ENCODE data around the gene SLC29A2. TPM values are rescaled to one million over a fixed set of nuclear protein-coding genes. Genes with fewer than 3 reads are reported as not detected.

SLC29A2 gene
- total and polyA plus RNA-seq, 2 of the 8 experiments (the other 6 are each of a cell fraction or from before 2014, with no cell fraction given) = 29.3 to 31.6 TPM

DNA sequence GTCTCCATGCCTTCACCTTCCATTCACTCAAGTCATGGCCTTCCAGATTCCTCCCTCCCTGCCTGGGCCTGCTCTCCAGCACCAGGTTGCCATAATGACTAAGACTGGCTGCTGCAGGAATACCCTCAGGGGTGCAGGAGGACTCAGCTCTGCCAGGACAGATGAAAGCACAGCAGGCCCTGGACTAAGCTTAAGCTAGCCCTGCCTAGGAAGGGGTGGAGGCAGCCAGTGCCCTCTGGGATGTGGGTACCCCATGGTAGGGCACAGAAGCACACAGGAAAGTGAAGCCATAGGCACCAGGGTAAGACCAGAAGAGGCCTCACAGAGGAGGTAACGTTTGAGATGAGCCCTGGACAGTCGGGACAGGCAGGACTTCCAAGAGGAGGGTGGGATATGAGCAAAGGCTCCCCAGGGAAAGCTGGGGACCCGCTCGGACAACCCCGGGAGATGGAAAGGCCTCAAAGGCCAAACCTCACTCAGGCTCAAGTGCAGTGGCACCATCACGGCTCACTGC, 32.3 kb downstream of the SLC29A2 start:
- Histone ChIP-seq H2BK5ac (ENCODE audit: low read depth, low read length) (no peak overlapping the region), H3K27ac (ENCODE audit: low read depth, low read length) (no peak overlapping the region), H3K18ac (ENCODE audit: extremely low read depth, low read length) (no peak overlapping the region), H2BK12ac (ENCODE audit: low read depth, low read length) (no peak overlapping the region), H3K23ac (ENCODE audit: insufficient read length) (no peak overlapping the region), H2AK5ac (ENCODE audit: low read depth, low read length) (no peak overlapping the region), H3K23me2 (ENCODE audit: low read depth, low read length) (peaks cover 2% of the 10 kb centered on the region; the same call in 1 of the 2 replicates), H3K79me1 (ENCODE audit: low read depth, low read length) (peaks cover 3% of the 10 kb centered on the region), H3K27me3 (replicated peaks in 1 of 4; ENCODE audit: control insufficient read depth in 3 of 4, extremely low read depth in 1 of 4, insufficient read depth in 3 of 4, low read length in 3 of 4) (no peaks in the 10 kb centered on the region; a peak in 2 of 7 replicates), H4K20me1 (replicated peaks in 1 of 2; ENCODE audit: control insufficient read depth in 1 of 2, insufficient read depth in 2 of 2, low read length in 2 of 2) (peaks cover 3 to 8% of the 10 kb centered on the region in 2 experiments), H2BK120ac (replicated peaks; ENCODE audit: low read depth, low read length) (no peak overlapping the region), H3K79me2 (ENCODE audit: control insufficient read depth in 1 of 2, insufficient read depth in 2 of 2, low read length in 2 of 2) (peaks cover 0 to 11% of the 10 kb centered on the region in 2 experiments; a peak in 2 of 4 replicates), H4K8ac (ENCODE audit: extremely low read depth, insufficient read depth, low read length) (no peak overlapping the region), H3K4me1 (replicated peaks in 1 of 4; ENCODE audit: control insufficient read depth in 3 of 4, insufficient read depth in 4 of 4, low read length in 3 of 4) (peaks cover 0 to 20% (median 14%) of the 10 kb centered on the region in 4 experiments; a peak in 6 of 7 replicates), H3K9ac (replicated peaks in 1 of 4; ENCODE audit: extremely low read depth in 1 of 4, low read depth in 3 of 4, low read length in 3 of 4) (no peak overlapping the region), H4K5ac (ENCODE audit: insufficient read length, low read depth, low read length) (no peak overlapping the region), H2AFZ (ENCODE audit: low read length) (no peak overlapping the region), H2BK20ac (ENCODE audit: low read length) (no peak overlapping the region), H3K4me3 (ENCODE audit: extremely low read depth in 1 of 4, insufficient read depth in 2 of 4, low read depth in 3 of 4, low read length in 4 of 4) (no peak overlapping the region), H3K56ac (replicated peaks; ENCODE audit: insufficient read length, low read depth, low read length) (no peak overlapping the region), H3K14ac (ENCODE audit: insufficient read length) (no peak overlapping the region), H2BK15ac (ENCODE audit: low read length) (no peak overlapping the region), H4K91ac (replicated peaks; ENCODE audit: insufficient read length, low read length) (no peak overlapping the region), H3K36me3 (ENCODE audit: control insufficient read depth in 2 of 4, insufficient read depth in 4 of 4, low read length in 3 of 4) (peaks cover 6 to 12% (median 9%) of the 10 kb centered on the region in 4 experiments; a peak in 4 of 8 replicates), H3K4me2 (ENCODE audit: insufficient read depth in 1 of 2, low read depth in 2 of 2, low read length in 2 of 2) (no peak overlapping the region), H3K9me3 (ENCODE audit: insufficient read depth in 2 of 2, low read depth in 1 of 2, low read length in 1 of 2) (no peaks in the 10 kb centered on the region), H3K4ac (replicated peaks; ENCODE audit: insufficient read length, low read depth, low read length) (no peak overlapping the region)
- 89% methylated on average over 6 of the region's 6 CpGs; no CpG with 5 or more reads in 1 of the 2 experiments for WGBS, 2 experiments (ENCODE audit: extremely low coverage in 1 of 2, insufficient coverage in 1 of 2, insufficient read length in 1 of 2, insufficient replicate concordance in 2 of 2, low coverage in 1 of 2, low lambda C conversion rate in 2 of 2, missing lambda C conversion rate in 1 of 2)
- ChIA-PET CTCF (ENCODE audit: partially characterized antibody) (interaction anchor here (0.6 to 4.6 kb wide), 11 partner anchors 10 to 889 kb away, joined by 3 to 55 read pairs (median 4); partner anchors contain the start of gene CD248), POLR2A (ENCODE audit: partially characterized antibody) (interaction anchor here (0.9 to 28.7 kb wide), 5 partner anchors 8 to 52 kb away, joined by 3 to 487 read pairs (median 3); partner anchors contain the start of gene SLC29A2)
- no peak for DNase-seq (ENCODE audit: low read depth in 1 of 2, low spot score in 2 of 2)
- TF ChIP-seq, protein P1, sequence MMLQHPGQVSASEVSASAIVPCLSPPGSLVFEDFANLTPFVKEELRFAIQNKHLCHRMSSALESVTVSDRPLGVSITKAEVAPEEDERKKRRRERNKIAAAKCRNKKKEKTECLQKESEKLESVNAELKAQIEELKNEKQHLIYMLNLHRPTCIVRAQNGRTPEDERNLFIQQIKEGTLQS (IDR thresholded peaks at IDR 0.05; ENCODE audit: insufficient read depth, low read depth, low read length) = no peak
- no peak for FAIRE-seq
